DND-41 (cell line): ENCODE measurements around the gene CXCR2.

Experiments
- EZH2 ChIP-seq: IDR thresholded peaks from 3 replicates; pipeline ENCODE4 v1.6.1; 2012; ENCODE audit warnings: borderline replicate concordance, low read depth, mild to moderate bottlenecking, moderate library complexity, low read length, inconsistent platforms; ENCODE audit not compliant: severe bottlenecking
- TF ChIP-seq, protein P1 (sequence below): IDR thresholded peaks from 2 replicates; pipeline ENCODE4 v1.5.1; 2012; ENCODE audit warnings: borderline replicate concordance, low read length, moderate library complexity, mild to moderate bottlenecking; ENCODE audit not compliant: poor library complexity, severe bottlenecking; ENCODE audit errors: extremely low read depth

DNA sequence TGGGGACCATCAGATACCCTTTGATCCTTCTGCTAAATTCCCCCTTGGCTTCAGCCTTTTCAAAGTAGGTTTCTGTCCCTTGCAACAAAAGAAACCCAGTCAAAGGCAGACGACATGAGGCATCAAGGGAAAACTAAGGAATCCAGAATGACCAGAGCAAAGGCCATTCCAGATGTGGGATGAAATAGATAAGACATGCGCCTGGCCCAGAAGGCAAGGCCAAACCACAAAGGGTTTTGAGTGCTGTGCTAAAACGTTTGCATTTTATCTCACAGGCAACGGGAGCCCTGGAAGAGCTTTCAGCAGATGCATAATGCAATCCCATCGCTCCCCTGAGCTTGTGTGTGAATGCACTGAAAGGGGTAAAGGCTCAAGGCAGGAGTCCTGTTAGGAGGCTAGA, 23.3 kb downstream of the CXCR2 start:
- TF ChIP-seq EZH2 = no peak
- TF ChIP-seq, protein P1, sequence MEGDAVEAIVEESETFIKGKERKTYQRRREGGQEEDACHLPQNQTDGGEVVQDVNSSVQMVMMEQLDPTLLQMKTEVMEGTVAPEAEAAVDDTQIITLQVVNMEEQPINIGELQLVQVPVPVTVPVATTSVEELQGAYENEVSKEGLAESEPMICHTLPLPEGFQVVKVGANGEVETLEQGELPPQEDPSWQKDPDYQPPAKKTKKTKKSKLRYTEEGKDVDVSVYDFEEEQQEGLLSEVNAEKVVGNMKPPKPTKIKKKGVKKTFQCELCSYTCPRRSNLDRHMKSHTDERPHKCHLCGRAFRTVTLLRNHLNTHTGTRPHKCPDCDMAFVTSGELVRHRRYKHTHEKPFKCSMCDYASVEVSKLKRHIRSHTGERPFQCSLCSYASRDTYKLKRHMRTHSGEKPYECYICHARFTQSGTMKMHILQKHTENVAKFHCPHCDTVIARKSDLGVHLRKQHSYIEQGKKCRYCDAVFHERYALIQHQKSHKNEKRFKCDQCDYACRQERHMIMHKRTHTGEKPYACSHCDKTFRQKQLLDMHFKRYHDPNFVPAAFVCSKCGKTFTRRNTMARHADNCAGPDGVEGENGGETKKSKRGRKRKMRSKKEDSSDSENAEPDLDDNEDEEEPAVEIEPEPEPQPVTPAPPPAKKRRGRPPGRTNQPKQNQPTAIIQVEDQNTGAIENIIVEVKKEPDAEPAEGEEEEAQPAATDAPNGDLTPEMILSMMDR = no peak
